Mammary epithelial cell (primary cell): ENCODE data around the gene COLQ.

Experiments
- EZH2 ChIP-seq: IDR thresholded peaks from 2 replicates; pipeline ENCODE4 v1.6.1; 2012; ENCODE audit warnings: low read length, inconsistent platforms, borderline replicate concordance
- TF ChIP-seq, protein P1 (sequence below), 2 donors: IDR thresholded peaks in 1 of 2; conservative IDR thresholded peaks in 1 of 2; 2 replicates each; pipeline ENCODE4 v1.5.1; 2011 to 2012; ENCODE audit warnings: inconsistent platforms in 2 of 2, low read length in 2 of 2, mild to moderate bottlenecking in 2 of 2, control low read depth in 1 of 2, low read depth in 1 of 2; ENCODE audit not compliant: insufficient read depth in 1 of 2; ENCODE audit errors: extremely low read depth in 1 of 2

DNA sequence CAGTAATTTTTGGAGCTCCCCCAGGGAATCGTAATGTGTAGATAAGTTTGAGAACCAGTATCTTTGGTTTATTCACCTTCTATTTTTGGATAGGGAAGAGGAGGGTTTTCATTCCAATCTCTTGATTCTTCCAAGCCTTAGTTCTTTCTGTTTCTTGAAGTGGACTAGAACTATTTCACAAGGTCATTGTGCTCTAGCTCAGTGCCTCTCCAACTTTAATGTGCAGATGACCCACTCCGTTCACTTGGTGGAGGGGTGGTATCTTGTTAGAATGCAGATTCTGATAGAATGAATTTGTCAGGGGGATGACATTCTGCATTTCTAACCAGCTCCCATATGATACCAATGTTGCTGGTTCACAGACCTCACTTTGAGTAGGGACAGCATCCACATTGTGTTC is 35.5 kb downstream of the COLQ start:
- TF ChIP-seq, protein P1, sequence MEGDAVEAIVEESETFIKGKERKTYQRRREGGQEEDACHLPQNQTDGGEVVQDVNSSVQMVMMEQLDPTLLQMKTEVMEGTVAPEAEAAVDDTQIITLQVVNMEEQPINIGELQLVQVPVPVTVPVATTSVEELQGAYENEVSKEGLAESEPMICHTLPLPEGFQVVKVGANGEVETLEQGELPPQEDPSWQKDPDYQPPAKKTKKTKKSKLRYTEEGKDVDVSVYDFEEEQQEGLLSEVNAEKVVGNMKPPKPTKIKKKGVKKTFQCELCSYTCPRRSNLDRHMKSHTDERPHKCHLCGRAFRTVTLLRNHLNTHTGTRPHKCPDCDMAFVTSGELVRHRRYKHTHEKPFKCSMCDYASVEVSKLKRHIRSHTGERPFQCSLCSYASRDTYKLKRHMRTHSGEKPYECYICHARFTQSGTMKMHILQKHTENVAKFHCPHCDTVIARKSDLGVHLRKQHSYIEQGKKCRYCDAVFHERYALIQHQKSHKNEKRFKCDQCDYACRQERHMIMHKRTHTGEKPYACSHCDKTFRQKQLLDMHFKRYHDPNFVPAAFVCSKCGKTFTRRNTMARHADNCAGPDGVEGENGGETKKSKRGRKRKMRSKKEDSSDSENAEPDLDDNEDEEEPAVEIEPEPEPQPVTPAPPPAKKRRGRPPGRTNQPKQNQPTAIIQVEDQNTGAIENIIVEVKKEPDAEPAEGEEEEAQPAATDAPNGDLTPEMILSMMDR (conservative IDR thresholded peaks at IDR 0.05 in 1 of 2, IDR thresholded peaks at IDR 0.05 in 1 of 2; ENCODE audit: extremely low read depth in 1 of 2, insufficient read depth in 1 of 2, low read depth in 1 of 2, low read length in 2 of 2), result no peak
- TF ChIP-seq EZH2, result no peak
